ENCODE results near the gene AMIGO3.
"Not testable (repeated sequence)": the region's sequence is repeated elsewhere in the genome, so short reads cannot be mapped to it uniquely, and the experiment has no call there.

The AMIGO3 gene

GRCh38 chr3:49719214-49719884 lies at the start of gene AMIGO3:
AMIGO3 (minus strand) TSS chr3:49719684; CDS start chr3:49719465, 219 bp downstream.
- peak; percentile 90 for DNase-seq (ENCODE audit: low spot score)

GRCh38 chr3:49763981-49764380 lies 44.5 kb upstream of the AMIGO3 start:
- no peak for DNase-seq (ENCODE audit: low spot score)

- no peak for DNase-seq (ENCODE audit: low spot score)
Observed at GRCh38 chr3:49761661-49762060, 42.2 kb upstream of the AMIGO3 start.

- DNase-seq (ENCODE audit: low spot score) = no peak
Observed at GRCh38 chr3:49759226-49759625, 39.7 kb upstream of the AMIGO3 start.

- DNase-seq (ENCODE audit: low spot score) = no peak
Observed at GRCh38 chr3:49757197-49757596, 37.7 kb upstream of the AMIGO3 start.

- DNase-seq (ENCODE audit: low spot score) = no peak
Observed at GRCh38 chr3:49756036-49756435, 36.6 kb upstream of the AMIGO3 start.

- no peak for DNase-seq (ENCODE audit: low spot score)
Observed at GRCh38 chr3:49754536-49754935, 35.1 kb upstream of the AMIGO3 start.

- DNase-seq (ENCODE audit: low spot score) = no peak
Observed at GRCh38 chr3:49751501-49751900, 32.0 kb upstream of the AMIGO3 start.

GRCh38 chr3:49750056-49750455 lies 30.6 kb upstream of the AMIGO3 start:
- no peak for DNase-seq (ENCODE audit: low spot score)

GRCh38 chr3:49748874-49749273 lies 29.4 kb upstream of the AMIGO3 start:
- DNase-seq (ENCODE audit: low spot score) = not testable (repeated sequence)

GRCh38 chr3:49747792-49748480 lies 28.5 kb upstream of the AMIGO3 start:
- no peak for DNase-seq (ENCODE audit: low spot score)

- no peak for DNase-seq (ENCODE audit: low spot score)
Observed at GRCh38 chr3:49745986-49746385, 26.5 kb upstream of the AMIGO3 start.

- no peak for DNase-seq (ENCODE audit: low spot score)
Observed at GRCh38 chr3:49740427-49740826, 20.9 kb upstream of the AMIGO3 start.

GRCh38 chr3:49738067-49738713 lies 18.7 kb upstream of the AMIGO3 start:
- DNase-seq (ENCODE audit: low spot score) = no peak

GRCh38 chr3:49734752-49735151 lies 15.3 kb upstream of the AMIGO3 start:
- DNase-seq (ENCODE audit: low spot score) = no peak

GRCh38 chr3:49733551-49733950 lies 14.1 kb upstream of the AMIGO3 start:
- no peak for DNase-seq (ENCODE audit: low spot score)

GRCh38 chr3:49732597-49732996 lies 13.1 kb upstream of the AMIGO3 start:
- no peak for DNase-seq (ENCODE audit: low spot score)

GRCh38 chr3:49729966-49730609 lies 10.6 kb upstream of the AMIGO3 start:
- no peak for DNase-seq (ENCODE audit: low spot score)

- no peak for DNase-seq (ENCODE audit: low spot score)
Observed at GRCh38 chr3:49727924-49728361, 8.5 kb upstream of the AMIGO3 start.

- DNase-seq (ENCODE audit: low spot score) = no peak
Observed at GRCh38 chr3:49727154-49727923, 7.9 kb upstream of the AMIGO3 start.

GRCh38 chr3:49725906-49726681 lies 6.6 kb upstream of the AMIGO3 start:
- DNase-seq (ENCODE audit: low spot score) = no peak

Measured in CD4-positive, alpha-beta T cell treated with Interleukin-2 at 100 ng/mL for 4 hours (primary cell).